Fibroblast of pulmonary artery (primary cell): ENCODE results near the gene SLC22A23.

Source experiments
- DNase-seq: peaks from one replicate; pipeline ENCODE4 v3.0.0-alpha.2; 2010; ENCODE audit warnings: low read depth
- H3K4me3 ChIP-seq: replicated peaks from 2 replicates; pipeline ENCODE4 v1.5.1; 2011; ENCODE audit warnings: low read depth, mild to moderate bottlenecking, control low read depth, low read length, moderate library complexity
- CTCF ChIP-seq: IDR thresholded peaks from 2 replicates; pipeline ENCODE4 v1.5.1; 2011; ENCODE audit warnings: mild to moderate bottlenecking, control low read depth, low read length, inconsistent platforms; ENCODE audit errors: missing control alignments

SLC22A23 gene

DNA sequence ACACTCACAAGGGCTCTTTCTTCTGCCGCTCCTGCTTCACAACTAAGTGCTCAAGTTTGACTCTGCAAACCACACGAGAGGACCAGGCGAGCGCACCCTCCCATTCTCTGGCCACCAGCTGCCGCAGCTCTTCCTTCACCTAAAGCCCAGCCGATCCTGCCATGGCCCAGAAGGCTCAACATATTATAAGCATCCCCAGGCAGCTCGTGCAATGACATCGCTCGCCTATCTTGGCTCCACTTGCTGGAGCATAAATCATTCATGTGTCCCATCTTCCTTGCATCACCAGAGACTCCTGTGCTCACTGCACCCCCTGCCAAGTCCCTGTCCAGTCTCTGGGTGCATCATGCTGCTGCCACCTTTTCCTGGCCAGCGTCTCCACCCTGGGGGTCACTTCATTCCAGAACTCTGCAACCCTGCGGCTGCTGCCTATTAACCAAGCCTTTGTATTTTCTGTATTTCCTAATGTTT lies 139.1 kb downstream of the SLC22A23 start:
- no peak for DNase-seq
- no peak overlapping the region for H3K4me3 ChIP-seq
- no peak for TF ChIP-seq CTCF

GRCh38 chr6:3316818-3317217 lies 140.0 kb downstream of the SLC22A23 start:
- H3K4me3 ChIP-seq = no peak overlapping the region
- DNase-seq = no peak
- TF ChIP-seq CTCF = no peak

GRCh38 chr6:3316331-3316730 lies 140.5 kb downstream of the SLC22A23 start:
- no peak for TF ChIP-seq CTCF
- H3K4me3 ChIP-seq = no peak overlapping the region
- DNase-seq = no peak

GRCh38 chr6:3315841-3316240 lies 141.0 kb downstream of the SLC22A23 start:
- peak; percentile 53 for DNase-seq
- H3K4me3 ChIP-seq = no peak overlapping the region
- TF ChIP-seq CTCF = no peak

DNA sequence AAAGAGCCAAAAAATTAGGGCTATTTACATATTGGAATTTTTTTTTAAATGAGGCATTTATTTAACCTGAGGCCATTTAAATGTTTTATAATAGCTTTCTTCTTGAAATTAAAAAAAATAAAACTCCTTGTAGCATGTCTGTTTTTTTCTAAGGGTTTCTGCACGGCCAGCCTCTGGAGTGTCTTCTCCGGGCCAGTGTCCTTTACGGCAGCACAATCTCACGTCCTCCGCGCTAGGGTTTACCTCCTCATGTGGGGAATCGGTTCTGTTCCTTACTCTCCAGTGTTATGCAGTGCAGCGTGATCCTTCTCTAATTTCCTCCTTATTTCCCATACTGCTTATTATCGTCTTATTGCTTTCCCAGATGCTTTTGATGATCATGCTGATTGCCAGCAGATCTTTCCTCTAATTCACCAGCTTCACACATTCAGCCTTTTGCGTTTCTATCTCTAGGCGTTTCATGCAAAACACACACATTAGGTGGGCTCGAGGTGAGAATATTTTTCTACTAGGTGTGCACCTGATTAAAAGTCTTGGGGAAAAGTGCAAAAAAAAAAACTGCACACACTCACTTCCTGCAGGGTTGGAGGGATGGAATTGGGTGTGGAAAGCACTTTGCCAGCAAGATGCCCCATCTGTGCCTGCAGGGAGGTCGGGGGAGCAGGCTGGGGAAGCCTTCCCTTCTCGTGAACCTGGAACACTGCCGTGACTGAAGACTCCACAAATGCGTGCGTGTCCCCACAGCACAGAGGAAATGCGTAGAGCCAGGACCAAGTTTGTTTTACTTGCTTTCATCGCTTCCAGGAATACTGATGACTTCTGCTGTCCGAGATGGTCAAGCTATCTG lies 142.0 kb downstream of the SLC22A23 start:
- no peak for DNase-seq
- H3K4me3 ChIP-seq = no peak overlapping the region
- TF ChIP-seq CTCF = no peak

- H3K4me3 ChIP-seq = no peak overlapping the region
- no peak for TF ChIP-seq CTCF
- DNase-seq = no peak
Observed at GRCh38 chr6:3314176-3314575, 142.7 kb downstream of the SLC22A23 start.

DNA sequence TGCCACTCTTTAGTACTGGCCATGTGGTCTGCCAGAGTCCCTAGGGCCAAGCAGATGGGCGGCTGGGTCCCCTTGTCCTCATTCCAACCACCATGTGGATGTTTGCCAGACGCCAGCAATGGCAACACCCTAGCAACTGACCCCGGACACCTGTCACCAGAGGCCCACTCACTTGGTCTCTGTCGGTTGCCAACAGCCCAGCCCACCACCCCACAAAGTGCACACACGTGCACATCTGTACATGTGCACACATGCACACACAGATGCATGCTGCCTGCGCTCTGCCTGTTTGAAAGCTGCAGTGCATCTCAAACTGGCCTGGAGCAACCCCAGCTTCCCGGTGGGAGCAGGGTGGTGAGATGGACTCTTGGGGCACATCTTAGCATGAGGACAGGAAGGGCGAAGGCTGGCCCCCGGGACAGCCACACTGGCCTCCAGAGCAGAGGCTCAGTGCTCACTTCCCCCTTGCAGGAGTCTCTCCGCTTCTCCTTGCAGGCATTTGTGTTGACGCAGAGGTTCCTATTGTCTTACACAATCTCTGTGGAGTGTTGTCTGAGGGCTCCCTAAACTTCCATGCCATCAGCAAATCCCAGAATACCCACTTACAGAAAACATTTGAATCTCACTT lies 144.1 kb downstream of the SLC22A23 start:
- H3K4me3 ChIP-seq = no peak overlapping the region
- no peak for TF ChIP-seq CTCF
- DNase-seq = no peak
